Psoas muscle (tissue), 8 donors: ENCODE data around the gene METTL13. TPM values are rescaled to one million over a fixed set of nuclear protein-coding genes. Genes with fewer than 3 reads are reported as not detected.

Source experiments
- ATAC-seq, 4 donors: fragments of 200-7000 bp; cut with Tn5 transposase; one replicate each; pipeline ENCODE4 v1.9.1; 2020; ENCODE audit warnings: moderate library complexity in 3 of 4, mild to moderate bottlenecking in 2 of 4
- DNase-seq, 2 donors: peaks; one replicate each; pipeline ENCODE4 v3.0.0-alpha.2; 2020
- H3K27ac ChIP-seq: fragments of 200-600 bp; one replicate; pipeline ENCODE4 v1.8.0; 2022
- H3K27me3 ChIP-seq, 3 donors: fragments of 200-600 bp in 1 of 3; one replicate each; pipeline versions ENCODE4 v1.6.1 to v1.8.0; 2013 to 2022; ENCODE audit warnings: low read length in 2 of 3, mild to moderate bottlenecking in 2 of 3, moderate library complexity in 1 of 3; ENCODE audit not compliant: insufficient read depth in 3 of 3
- H3K36me3 ChIP-seq, 2 donors: fragments of 200-600 bp in 1 of 2; one replicate each; pipeline versions ENCODE4 v1.6.1 to v1.8.0; 2013 to 2022; ENCODE audit warnings: low read depth in 1 of 2, mild to moderate bottlenecking in 1 of 2, moderate library complexity in 1 of 2; ENCODE audit not compliant: insufficient read depth in 1 of 2
- H3K4me1 ChIP-seq: fragments of 200-600 bp; one replicate; pipeline ENCODE4 v1.8.0; 2022
- H3K4me3 ChIP-seq: fragments of 200-600 bp; one replicate; pipeline ENCODE4 v1.8.0; 2022; ENCODE audit warnings: mild to moderate bottlenecking
- H3K9me3 ChIP-seq: fragments of 200-600 bp; one replicate; pipeline ENCODE4 v1.8.0; 2022
- WGBS, 3 donors: extraction: QIAGEN DNeasy Blood & Tissue Kit; methylation state at CpG; one replicate each; pipeline versions ENCODE4 v1.1.6 to v1.1.7; 2013; 5-methylcytosine and 5-hydroxymethylcytosine counted together
- intact Hi-C, 2 donors: fragments of 100-400 bp; cut with DNase I; formaldehyde crosslinking; loops; one replicate each; pipeline versions ENCODE4 v1.11.0 to v1.14.2; 2022
- polyA plus RNA-seq, 3 donors: library from polyadenylated mRNA; stranded (reverse); fragments of 200-250 nt; gene quantifications; one replicate each; pipeline ENCODE4 v1.2.3, GENCODE V29; 2013
- total RNA-seq, 4 donors: library from RNA; stranded (reverse); fragmentation: NEBNext Ultra II Directional in 2 of 4; extraction: Animal tissue kit (Norgen Biotek cat#: 25700) in 2 of 4; gene quantifications; one replicate each; pipeline versions ENCODE4 v1.2.1 to v1.2.4, GENCODE V29; 2021 to 2023
- TF ChIP-seq, protein P1 (sequence below): fragments of 200-600 bp; IDR thresholded peaks from one replicate; pipeline ENCODE4 v1.8.0; 2022; ENCODE audit warnings: antibody characterized with exemption
- donor health status: healthy with polysubstance abuse.
- donor health status: DM: no; HTN: no; CAD: no; lungs with moderate emphysema.
- donor health status: Bipolar disorder and iron deficiency.
- donor health status: healthy.
- donor health status: DM: yes; HTN: yes; CAD: no.
- donor health status: DM: no; HTN: no; CAD: no.
- donor health status: DM: no; HTN: no; CAD: no.
- donor health status: DM: yes; HTN: yes; CAD: no.

METTL13 gene
- total and polyA plus RNA-seq, 7 donors: 15.0 to 66.4 (median 23.9) TPM

GRCh38 chr1:171753182-171753581 lies 28.3 kb upstream of the METTL13 start:
- intact Hi-C loops: no loop called here
- Histone ChIP-seq H3K27ac (no peak overlapping the region), H3K9me3 (no peaks in the 10 kb centered on the region), H3K4me1 (no peaks in the 10 kb centered on the region), H3K36me3 (no peaks in the 10 kb centered on the region), H3K27me3 (no peaks in the 10 kb centered on the region), H3K4me3 (no peak overlapping the region)
- 97 to 99% (median 98%) methylated on average over 2 of the region's 2 CpGs for WGBS, 3 donors
- no peak for ATAC-seq
- TF ChIP-seq, protein P1, sequence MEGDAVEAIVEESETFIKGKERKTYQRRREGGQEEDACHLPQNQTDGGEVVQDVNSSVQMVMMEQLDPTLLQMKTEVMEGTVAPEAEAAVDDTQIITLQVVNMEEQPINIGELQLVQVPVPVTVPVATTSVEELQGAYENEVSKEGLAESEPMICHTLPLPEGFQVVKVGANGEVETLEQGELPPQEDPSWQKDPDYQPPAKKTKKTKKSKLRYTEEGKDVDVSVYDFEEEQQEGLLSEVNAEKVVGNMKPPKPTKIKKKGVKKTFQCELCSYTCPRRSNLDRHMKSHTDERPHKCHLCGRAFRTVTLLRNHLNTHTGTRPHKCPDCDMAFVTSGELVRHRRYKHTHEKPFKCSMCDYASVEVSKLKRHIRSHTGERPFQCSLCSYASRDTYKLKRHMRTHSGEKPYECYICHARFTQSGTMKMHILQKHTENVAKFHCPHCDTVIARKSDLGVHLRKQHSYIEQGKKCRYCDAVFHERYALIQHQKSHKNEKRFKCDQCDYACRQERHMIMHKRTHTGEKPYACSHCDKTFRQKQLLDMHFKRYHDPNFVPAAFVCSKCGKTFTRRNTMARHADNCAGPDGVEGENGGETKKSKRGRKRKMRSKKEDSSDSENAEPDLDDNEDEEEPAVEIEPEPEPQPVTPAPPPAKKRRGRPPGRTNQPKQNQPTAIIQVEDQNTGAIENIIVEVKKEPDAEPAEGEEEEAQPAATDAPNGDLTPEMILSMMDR: no peak
- DNase-seq: no peak

DNA sequence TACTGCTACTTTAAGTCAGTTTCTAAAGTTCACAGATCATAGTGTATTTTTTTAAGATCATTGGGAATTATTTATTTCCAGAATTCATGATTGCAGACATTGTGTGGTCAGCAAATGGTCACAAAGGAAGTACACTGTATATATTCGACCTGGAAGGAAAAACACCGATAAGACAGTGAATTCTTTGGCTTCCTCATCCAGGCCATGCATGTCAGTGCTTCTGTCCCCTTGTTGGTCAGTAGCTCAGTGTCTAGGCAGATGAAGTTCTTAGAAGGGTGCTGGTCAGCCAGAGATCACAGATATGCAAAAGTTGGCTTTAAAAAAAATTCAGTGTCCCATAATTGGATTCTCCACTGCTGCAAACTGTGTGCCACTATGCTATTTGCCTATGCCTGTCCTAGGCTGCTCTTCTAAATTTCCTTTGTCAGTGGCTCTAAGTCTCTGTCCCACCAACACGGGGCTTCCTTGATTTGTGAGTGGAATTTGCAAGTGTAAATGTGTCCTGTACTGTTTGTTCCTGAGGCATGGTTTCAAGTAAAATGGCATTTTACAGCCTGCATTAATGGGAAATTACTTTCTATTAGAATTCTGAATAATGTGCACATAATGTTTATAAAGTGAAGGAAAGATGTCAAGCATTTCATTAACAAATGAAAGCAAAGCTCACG lies 27.6 kb upstream of the METTL13 start:
- 43 to 52% (median 46%) methylated on average over 4 of the region's 4 CpGs for WGBS, 3 donors
- DNase-seq: no peak
- ATAC-seq: no peak
- intact Hi-C loops: no loop called here
- no peaks in the 10 kb centered on the region for H3K9me3 ChIP-seq
- H3K4me3 ChIP-seq: no peak overlapping the region
- no peaks in the 10 kb centered on the region for H3K27me3 ChIP-seq
- H3K27ac ChIP-seq: no peak overlapping the region
- no peaks in the 10 kb centered on the region for H3K36me3 ChIP-seq
- TF ChIP-seq, protein P1: no peak
- H3K4me1 ChIP-seq: no peaks in the 10 kb centered on the region

GRCh38 chr1:171754353-171754705 lies 27.1 kb upstream of the METTL13 start:
- DNase-seq (no peak), ATAC-seq (no peak)
- H3K9me3 ChIP-seq: no peaks in the 10 kb centered on the region
- intact Hi-C loops: no loop called here
- H3K4me3 ChIP-seq: no peak overlapping the region
- WGBS, 3 donors: 33 to 59% (median 50%) methylated on average over 4 of the region's 4 CpGs
- H3K27me3 ChIP-seq: no peaks in the 10 kb centered on the region
- H3K4me1 ChIP-seq: no peaks in the 10 kb centered on the region
- TF ChIP-seq, protein P1: no peak
- no peak overlapping the region for H3K27ac ChIP-seq
- H3K36me3 ChIP-seq: no peaks in the 10 kb centered on the region

- TF ChIP-seq, protein P1: no peak
- Histone ChIP-seq H3K27me3 (no peaks in the 10 kb centered on the region), H3K9me3 (no peaks in the 10 kb centered on the region), H3K36me3 (no peaks in the 10 kb centered on the region), H3K27ac (no peak overlapping the region), H3K4me3 (no peak overlapping the region), H3K4me1 (no peaks in the 10 kb centered on the region)
- ATAC-seq: no peak
- intact Hi-C loops: no loop called here
- 96 to 100% (median 100%) methylated on average over 1 of the region's 1 CpG for WGBS, 3 donors
- no peak for DNase-seq
Observed at GRCh38 chr1:171754971-171755370, 26.5 kb upstream of the METTL13 start.

DNA sequence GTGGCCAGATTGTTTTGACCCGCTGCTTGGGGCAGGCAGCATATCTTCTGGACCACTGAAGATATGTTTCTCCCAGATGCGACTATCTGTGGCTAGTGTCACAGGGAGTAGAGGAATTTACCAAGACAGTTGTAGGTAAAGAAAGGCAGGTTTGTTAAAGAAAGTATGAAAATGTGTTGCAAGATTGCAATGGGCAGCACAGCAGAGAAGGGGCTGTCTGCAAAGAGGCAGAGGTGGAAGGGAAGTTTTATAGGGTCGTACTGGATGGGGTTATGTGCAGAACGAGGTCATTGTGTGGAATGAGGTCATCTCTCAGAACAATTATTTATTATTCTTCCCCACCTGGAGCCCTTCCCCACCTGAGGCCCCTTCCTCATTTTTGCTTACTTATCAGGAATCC lies 24.6 kb upstream of the METTL13 start:
- Histone ChIP-seq H3K27me3 (no peaks in the 10 kb centered on the region), H3K27ac (no peak overlapping the region), H3K4me3 (no peak overlapping the region), H3K4me1 (no peaks in the 10 kb centered on the region), H3K9me3 (no peaks in the 10 kb centered on the region), H3K36me3 (no peaks in the 10 kb centered on the region)
- DNase-seq (no peak), ATAC-seq (no peak)
- intact Hi-C loops: no loop called here
- WGBS, 3 donors: 81 to 89% (median 88%) methylated on average over 4 of the region's 4 CpGs
- TF ChIP-seq, protein P1: no peak
